ENCODE data around the gene TSPAN17.
A peak's percentile ranks its signal among the peaks of the same experiment; 100 is the strongest.

The TSPAN17 gene

DNA sequence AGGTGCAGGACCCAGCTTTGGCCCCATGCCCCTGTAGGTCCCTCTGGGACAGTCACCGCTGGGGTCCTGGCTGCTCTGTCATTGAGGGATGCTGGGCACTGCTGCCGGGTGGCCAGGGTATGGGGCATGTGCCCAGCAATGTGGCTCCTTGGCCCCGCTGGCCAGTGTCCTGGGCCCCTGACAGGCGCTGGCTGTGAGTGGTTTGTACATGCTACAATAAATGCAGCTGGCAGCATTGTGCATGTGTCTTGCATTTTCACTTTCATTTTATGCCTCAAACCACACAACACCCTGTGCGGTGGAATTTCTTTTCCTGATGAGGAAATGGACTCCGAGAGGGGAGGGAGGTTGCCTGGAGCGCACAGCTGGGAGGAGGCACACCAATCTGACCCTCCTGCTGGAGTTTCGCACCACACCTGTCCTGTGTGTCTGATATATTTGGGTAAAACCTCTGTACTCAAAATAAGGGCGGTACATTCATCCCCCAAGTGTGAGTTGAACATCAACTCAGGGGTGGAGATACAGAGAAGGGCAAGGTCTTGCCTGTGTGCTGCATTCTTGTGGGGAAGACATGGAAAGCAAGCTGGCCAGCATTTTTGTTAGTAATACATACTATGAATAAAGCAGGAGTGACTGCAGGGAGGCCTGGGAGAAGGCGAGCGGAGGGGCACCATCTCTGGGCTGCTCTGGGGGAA is 11.7 kb downstream of the TSPAN17 start:
- no peak for DNase-seq (ENCODE audit: low spot score)
- in situ Hi-C loops (cut with MboI; ENCODE audit: low sequenced_read_pairs, unreplicated experiment) = loop anchor here (25.0 kb wide), 1 partner anchor 303 kb away; no protein-coding TSS in a partner anchor
- TF ChIP-seq, protein P1, sequence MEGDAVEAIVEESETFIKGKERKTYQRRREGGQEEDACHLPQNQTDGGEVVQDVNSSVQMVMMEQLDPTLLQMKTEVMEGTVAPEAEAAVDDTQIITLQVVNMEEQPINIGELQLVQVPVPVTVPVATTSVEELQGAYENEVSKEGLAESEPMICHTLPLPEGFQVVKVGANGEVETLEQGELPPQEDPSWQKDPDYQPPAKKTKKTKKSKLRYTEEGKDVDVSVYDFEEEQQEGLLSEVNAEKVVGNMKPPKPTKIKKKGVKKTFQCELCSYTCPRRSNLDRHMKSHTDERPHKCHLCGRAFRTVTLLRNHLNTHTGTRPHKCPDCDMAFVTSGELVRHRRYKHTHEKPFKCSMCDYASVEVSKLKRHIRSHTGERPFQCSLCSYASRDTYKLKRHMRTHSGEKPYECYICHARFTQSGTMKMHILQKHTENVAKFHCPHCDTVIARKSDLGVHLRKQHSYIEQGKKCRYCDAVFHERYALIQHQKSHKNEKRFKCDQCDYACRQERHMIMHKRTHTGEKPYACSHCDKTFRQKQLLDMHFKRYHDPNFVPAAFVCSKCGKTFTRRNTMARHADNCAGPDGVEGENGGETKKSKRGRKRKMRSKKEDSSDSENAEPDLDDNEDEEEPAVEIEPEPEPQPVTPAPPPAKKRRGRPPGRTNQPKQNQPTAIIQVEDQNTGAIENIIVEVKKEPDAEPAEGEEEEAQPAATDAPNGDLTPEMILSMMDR (IDR thresholded peaks at IDR 0.05; ENCODE audit: borderline replicate concordance, control extremely low read depth, extremely low read depth, insufficient read depth, missing control alignments) = no peak

DNA sequence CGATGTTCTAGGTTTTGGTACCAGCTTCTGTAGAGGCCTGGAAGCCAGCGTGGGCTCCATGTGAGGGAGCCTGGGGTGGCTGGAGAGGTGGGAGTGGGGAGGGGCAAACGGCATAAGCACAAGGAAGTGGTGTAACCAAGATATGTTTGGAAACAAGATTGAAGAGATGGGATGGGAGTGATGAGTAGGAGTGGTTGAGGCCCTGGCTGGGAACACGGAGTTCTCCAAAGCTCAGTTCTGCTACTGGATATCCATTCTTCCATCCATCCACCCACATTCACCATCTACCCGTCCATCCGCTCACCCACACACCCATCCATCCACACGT is 12.2 kb downstream of the TSPAN17 start:
- in situ Hi-C loops (cut with MboI; ENCODE audit: low sequenced_read_pairs, unreplicated experiment) = loop anchor here (25.0 kb wide), 1 partner anchor 303 kb away; no protein-coding TSS in a partner anchor
- no peak for DNase-seq (ENCODE audit: low spot score)
- TF ChIP-seq, protein P1 (IDR thresholded peaks at IDR 0.05; ENCODE audit: borderline replicate concordance, control extremely low read depth, extremely low read depth, insufficient read depth, missing control alignments) = no peak

DNA sequence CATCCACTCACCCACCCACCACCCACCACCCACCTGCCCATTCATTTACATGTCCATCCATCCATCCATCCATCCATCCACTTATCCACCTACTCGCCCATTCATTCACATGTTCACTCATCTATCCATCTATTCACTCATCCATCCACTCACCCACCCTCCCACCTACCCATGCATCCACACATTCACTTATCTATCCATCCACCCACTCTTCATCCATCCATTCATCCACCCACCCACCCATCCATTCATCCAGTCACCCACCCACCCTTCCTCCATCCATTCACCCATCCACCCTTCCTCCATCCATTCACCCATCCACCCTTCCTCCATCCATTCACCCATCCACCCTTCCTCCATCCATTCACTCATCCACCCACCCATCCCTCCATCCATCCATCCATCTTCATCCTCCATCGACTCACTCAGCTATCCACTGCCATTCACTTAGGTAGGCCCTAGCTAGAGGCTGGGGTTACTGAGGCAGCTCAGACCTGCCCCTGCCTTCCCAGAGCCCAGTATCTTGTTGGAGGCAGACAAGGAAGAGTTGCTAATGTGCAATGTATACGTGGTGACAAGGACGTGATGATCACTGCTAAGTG is 12.7 kb downstream of the TSPAN17 start:
- in situ Hi-C loops (cut with MboI; ENCODE audit: low sequenced_read_pairs, unreplicated experiment) = loop anchor here (10.0 to 25.0 kb wide), 2 partner anchors 302 to 455 kb away; no protein-coding TSS in a partner anchor
- DNase-seq (ENCODE audit: low spot score) = no peak
- TF ChIP-seq, protein P1 (IDR thresholded peaks at IDR 0.05; ENCODE audit: borderline replicate concordance, control extremely low read depth, extremely low read depth, insufficient read depth, missing control alignments) = no peak

DNA sequence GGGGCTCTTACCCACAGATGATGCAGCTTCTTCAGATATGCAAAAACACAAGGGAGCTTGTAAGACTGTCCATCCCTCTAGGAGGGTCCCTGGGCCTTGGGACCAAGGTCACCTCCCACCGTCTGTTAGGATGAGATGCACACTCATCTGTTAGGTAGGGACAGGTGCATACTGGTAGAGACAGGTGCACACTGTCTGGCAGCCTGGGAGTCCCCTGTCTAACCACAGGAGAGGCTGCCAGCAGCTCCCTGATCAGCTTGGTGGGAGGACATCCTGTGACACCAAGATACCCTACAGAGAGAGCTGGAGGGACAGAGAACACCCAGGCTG is 13.2 kb downstream of the TSPAN17 start:
- in situ Hi-C loops (cut with MboI; ENCODE audit: low sequenced_read_pairs, unreplicated experiment) = loop anchor here (10.0 to 25.0 kb wide), 2 partner anchors 302 to 454 kb away; no protein-coding TSS in a partner anchor
- TF ChIP-seq, protein P1 (IDR thresholded peaks at IDR 0.05; ENCODE audit: borderline replicate concordance, control extremely low read depth, extremely low read depth, insufficient read depth, missing control alignments) = no peak
- no peak for DNase-seq (ENCODE audit: low spot score)

DNA sequence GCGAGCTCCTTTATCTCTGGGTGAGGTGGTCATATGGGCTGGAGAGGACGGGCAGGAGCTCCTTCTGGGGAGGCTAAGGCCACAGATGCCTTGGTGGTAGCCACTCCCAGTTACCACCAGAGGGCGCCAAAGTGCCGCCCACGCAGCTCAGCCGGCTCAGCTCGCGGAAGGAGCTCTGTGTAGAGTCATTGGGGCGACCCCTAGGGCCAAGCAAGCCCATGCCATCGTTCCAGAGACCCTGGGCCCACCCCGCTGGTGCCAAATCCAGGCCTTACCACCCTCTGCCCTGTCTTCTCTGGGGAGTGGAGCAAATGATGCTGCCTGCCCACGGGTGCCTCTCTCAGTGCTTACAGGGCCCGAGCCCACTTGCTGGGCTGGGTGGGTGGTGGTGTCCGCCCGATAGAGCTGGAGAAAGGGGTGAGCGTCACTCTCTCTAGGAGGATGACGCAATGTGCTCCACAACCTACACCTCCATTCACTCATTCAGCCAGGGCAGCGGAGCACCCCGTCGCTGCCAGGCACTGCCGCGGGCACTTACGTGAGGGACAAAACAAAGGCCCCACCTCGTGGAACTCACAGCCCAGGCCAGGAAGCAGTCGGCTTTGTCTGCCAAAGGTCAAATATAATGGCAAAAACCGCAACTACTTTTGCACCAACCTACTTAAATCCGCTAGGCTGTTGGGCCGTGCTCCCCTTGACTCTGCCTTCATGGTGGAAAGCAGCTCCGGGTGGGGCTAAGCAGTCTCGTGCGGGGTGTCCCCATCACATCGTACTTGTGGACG is 13.8 kb downstream of the TSPAN17 start:
- TF ChIP-seq, protein P1 (IDR thresholded peaks at IDR 0.05; ENCODE audit: borderline replicate concordance, control extremely low read depth, extremely low read depth, insufficient read depth, missing control alignments) = peak; percentile 96
- peak; percentile 96 for DNase-seq (ENCODE audit: low spot score)
- in situ Hi-C loops (cut with MboI; ENCODE audit: low sequenced_read_pairs, unreplicated experiment) = loop anchor here (10.0 to 25.0 kb wide), 2 partner anchors 301 to 454 kb away; no protein-coding TSS in a partner anchor

DNA sequence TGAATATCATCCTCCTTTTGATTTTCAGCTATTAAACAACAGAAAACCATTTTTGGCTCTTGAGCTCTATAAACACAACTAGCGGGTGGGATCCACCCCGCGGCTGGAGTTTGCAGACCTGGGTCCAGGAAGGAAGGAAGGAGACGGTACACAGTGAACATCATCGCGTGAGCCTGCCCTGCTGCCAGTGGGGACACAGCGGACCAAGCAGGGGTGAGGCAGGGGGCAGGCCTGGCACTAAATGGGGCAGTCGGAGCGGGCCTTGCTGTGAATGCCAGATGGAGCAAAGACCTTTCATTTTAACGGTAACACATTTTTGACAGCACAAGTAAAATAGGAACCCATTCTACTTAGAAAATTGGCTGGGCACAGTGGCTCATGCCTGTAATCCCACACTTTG is 14.4 kb downstream of the TSPAN17 start:
- TF ChIP-seq, protein P1 (IDR thresholded peaks at IDR 0.05; ENCODE audit: borderline replicate concordance, control extremely low read depth, extremely low read depth, insufficient read depth, missing control alignments) = no peak
- DNase-seq (ENCODE audit: low spot score) = no peak
- in situ Hi-C loops (cut with MboI; ENCODE audit: low sequenced_read_pairs, unreplicated experiment) = loop anchor here (10.0 to 25.0 kb wide), 2 partner anchors 301 to 453 kb away; no protein-coding TSS in a partner anchor

Measured in GM13976 (cell line).